SK-N-SH treated with all-trans-retinoic acid at 6 μM for 48 hours (cell line): ENCODE results near the gene RAB3GAP2.

ENCODE experiments used
- ESRRG ChIP-seq: fragments of 250-450 bp; sonication (Bioruptor Pico); IDR thresholded peaks from 2 replicates; pipeline ENCODE4 v1.6.1; 2021; ENCODE audit warnings: mild to moderate bottlenecking
- PATZ1 ChIP-seq: fragments of 250-450 bp; sonication (Bioruptor Pico); IDR thresholded peaks from 2 replicates; pipeline ENCODE4 v1.8.0; 2020; ENCODE audit warnings: mild to moderate bottlenecking, moderate library complexity, borderline replicate concordance
- TOX ChIP-seq: fragments of 250-450 bp; sonication (Bioruptor Pico); IDR thresholded peaks from 2 replicates; pipeline ENCODE4 v1.8.0; 2021; ENCODE audit warnings: mild to moderate bottlenecking, moderate library complexity, borderline replicate concordance
- ZFP3 ChIP-seq: fragments of 250-450 bp; sonication (Bioruptor Pico); IDR thresholded peaks from 2 replicates; pipeline ENCODE4 v1.5.0; 2020; ENCODE audit warnings: mild to moderate bottlenecking, moderate library complexity

- TF ChIP-seq PATZ1 (CRISPR knock-in tag) = no peak
- no peak for TF ChIP-seq TOX (CRISPR knock-in tag)
- no peak for TF ChIP-seq ZFP3 (CRISPR knock-in tag)
- TF ChIP-seq ESRRG (CRISPR knock-in tag) = no peak
Measured at GRCh38 chr1:220217383-220217988, 54.8 kb downstream of the RAB3GAP2 start.
